Measurements from ENCODE around the gene MYT1. TPM values are rescaled to one million over a fixed set of nuclear protein-coding genes. Genes with fewer than 3 reads are reported as not detected.

MYT1 gene
- total and polyA plus RNA-seq, 4 donors, result under 0.01 to 6.5 (median 0.08) TPM

DNA sequence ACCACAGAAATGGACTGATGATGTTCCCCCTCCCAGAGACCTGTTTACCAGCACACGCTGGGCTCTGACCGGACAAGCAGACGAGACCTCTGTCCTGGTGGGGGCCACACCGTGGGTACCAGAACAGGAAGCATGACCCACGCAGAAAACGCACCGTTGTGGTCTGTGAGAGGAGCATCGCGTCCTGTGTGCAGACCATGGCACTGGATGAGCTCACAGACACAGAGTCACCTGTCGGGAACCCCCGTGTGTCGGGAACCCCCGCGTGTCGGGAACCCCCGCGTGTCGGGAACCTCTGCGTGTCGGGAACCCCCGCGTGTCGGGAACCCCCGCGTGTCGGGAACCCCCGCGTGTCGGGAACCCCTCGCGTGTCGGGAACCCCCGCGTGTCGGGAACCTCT lies 37.4 kb downstream of the MYT1 start:
- Histone ChIP-seq H3K36me3 (ENCODE audit: control insufficient read depth in 4 of 4, insufficient read depth in 3 of 4, low read depth in 1 of 4, low read length in 3 of 4) (no peaks in the 10 kb centered on the region), H3K27ac (ENCODE audit: low read depth in 1 of 2, low read length in 2 of 2) (no peak overlapping the region), H3K9me3 (ENCODE audit: control insufficient read depth in 4 of 4, low read length in 3 of 4) (no peaks in the 10 kb centered on the region), H3K4me3 (ENCODE audit: low read depth in 1 of 3, low read length in 3 of 3) (no peak overlapping the region), H3K4me1 (ENCODE audit: control insufficient read depth in 4 of 4, insufficient read depth in 4 of 4, low read length in 3 of 4) (peaks cover 0 to 2% (median under 1%) of the 10 kb centered on the region in 4 donors), H3K27me3 (ENCODE audit: control insufficient read depth in 4 of 4, insufficient read depth in 4 of 4, low read length in 3 of 4) (no peaks in the 10 kb centered on the region), H3K9ac (ENCODE audit: low read depth in 1 of 2, low read length in 2 of 2) (no peak overlapping the region)
- TF ChIP-seq CTCF (IDR thresholded peaks at IDR 0.05; ENCODE audit: low read depth, low read length, missing input control) (no peak), SP1 (IDR thresholded peaks at IDR 0.05) (no peak), TAF1 (conservative IDR thresholded peaks at IDR 0.05) (no peak), EGR1 (IDR thresholded peaks at IDR 0.05; ENCODE audit: low read depth in 2 of 2) (no peak), JUND (IDR thresholded peaks at IDR 0.05) (no peak), RAD21 (IDR thresholded peaks at IDR 0.05) (no peak)
- DNase-seq (ENCODE audit: low spot score), result no peak
- 90% methylated on average over 35 of the region's 35 CpGs for WGBS

GRCh38 chr20:64203037-64203777 lies 39.0 kb downstream of the MYT1 start:
- H3K27ac ChIP-seq (ENCODE audit: low read depth in 1 of 2, low read length in 2 of 2), result no peak overlapping the region
- no peak overlapping the region for H3K9ac ChIP-seq (ENCODE audit: low read depth in 1 of 2, low read length in 2 of 2)
- H3K36me3 ChIP-seq (ENCODE audit: control insufficient read depth in 4 of 4, insufficient read depth in 3 of 4, low read depth in 1 of 4, low read length in 3 of 4), result no peaks in the 10 kb centered on the region
- H3K9me3 ChIP-seq (ENCODE audit: control insufficient read depth in 4 of 4, low read length in 3 of 4), result no peaks in the 10 kb centered on the region
- no peak overlapping the region for H3K4me3 ChIP-seq (ENCODE audit: low read depth in 1 of 3, low read length in 3 of 3)
- 84% methylated on average over 17 of the region's 17 CpGs for WGBS
- TF ChIP-seq TAF1 (conservative IDR thresholded peaks at IDR 0.05) (no peak), HNF4A (conservative IDR thresholded peaks at IDR 0.05) (no peak), FOXA1 (IDR thresholded peaks at IDR 0.05) (no peak), EGR1 (IDR thresholded peaks at IDR 0.05; ENCODE audit: low read depth in 2 of 2) (no peak), NR2F2 (IDR thresholded peaks at IDR 0.05) (no peak), YY1 (IDR thresholded peaks at IDR 0.05) (no peak), RXRA (IDR thresholded peaks at IDR 0.05) (no peak), FOXA2 (IDR thresholded peaks at IDR 0.05) (no peak), GABPA (IDR thresholded peaks at IDR 0.05 in 1 of 2, conservative IDR thresholded peaks at IDR 0.05 in 1 of 2) (no peak), MAX (IDR thresholded peaks at IDR 0.05) (no peak), CTCF (IDR thresholded peaks at IDR 0.05; ENCODE audit: low read depth, low read length, missing input control) (no peak), ZBTB33 (IDR thresholded peaks at IDR 0.05) (no peak)
- TF ChIP-seq, protein P1, sequence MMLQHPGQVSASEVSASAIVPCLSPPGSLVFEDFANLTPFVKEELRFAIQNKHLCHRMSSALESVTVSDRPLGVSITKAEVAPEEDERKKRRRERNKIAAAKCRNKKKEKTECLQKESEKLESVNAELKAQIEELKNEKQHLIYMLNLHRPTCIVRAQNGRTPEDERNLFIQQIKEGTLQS (IDR thresholded peaks at IDR 0.05), result no peak
- no peaks in the 10 kb centered on the region for H3K4me1 ChIP-seq (ENCODE audit: control insufficient read depth in 4 of 4, insufficient read depth in 4 of 4, low read length in 3 of 4)
- DNase-seq (ENCODE audit: low spot score), result no peak
- H3K27me3 ChIP-seq (ENCODE audit: control insufficient read depth in 4 of 4, insufficient read depth in 4 of 4, low read length in 3 of 4), result no peaks in the 10 kb centered on the region
